Midbrain (tissue), 1 donor: ENCODE results near the gene WWC1.
A peak's percentile ranks its signal among the peaks of the same experiment; 100 is the strongest.

Source experiments
- DNase-seq: peaks from one replicate; lab custom pipeline; 2025; lab: John Stamatoyannopoulos, UW

WWC1 gene

GRCh38 chr5:168362097-168362885, 70.8 kb downstream of the WWC1 start:
- no peak for DNase-seq

GRCh38 chr5:168364151-168364661, 72.8 kb downstream of the WWC1 start:
- DNase-seq = no peak

DNA sequence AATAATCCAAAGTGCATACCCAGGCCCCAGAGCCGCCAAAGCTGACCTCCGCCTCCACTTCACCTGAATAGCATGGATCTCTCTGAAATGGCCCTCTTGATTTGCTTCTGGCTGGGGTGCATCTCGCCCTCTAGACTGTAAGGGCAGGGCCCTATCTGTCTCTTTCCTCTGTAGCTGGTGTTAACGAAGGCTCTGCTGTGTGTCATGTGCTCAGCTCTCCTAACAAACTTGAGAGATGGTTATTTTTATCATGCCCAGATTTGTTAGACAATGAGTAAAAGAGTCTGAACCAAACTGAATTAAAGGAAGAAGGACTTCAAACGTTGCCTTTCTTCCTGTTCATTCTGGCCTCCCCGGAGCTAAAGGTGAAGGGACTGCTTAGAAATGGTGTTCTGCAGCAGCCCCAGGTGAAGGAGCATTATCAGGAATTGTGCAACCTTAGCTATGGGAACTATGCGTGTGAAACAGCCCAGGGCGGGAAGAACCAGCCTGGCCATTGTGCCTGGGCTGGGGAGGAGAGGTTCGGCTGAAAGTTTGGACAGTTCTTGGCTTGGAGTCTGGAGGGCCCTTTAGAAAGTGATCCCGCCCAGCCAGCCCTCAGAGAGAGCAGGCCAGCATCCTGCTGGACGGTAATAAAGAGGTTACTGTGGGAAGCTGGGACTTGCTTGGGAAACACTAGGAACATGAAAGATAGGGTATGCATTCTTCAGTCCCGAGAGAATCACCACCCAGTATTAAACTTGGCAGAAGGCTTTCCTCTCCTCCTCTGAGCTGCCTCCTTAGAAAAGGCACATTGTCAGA, 73.5 kb downstream of the WWC1 start:
- peak; percentile 18 for DNase-seq

- peak; percentile 12 for DNase-seq
These were observed 74.2 kb downstream of the WWC1 start for GRCh38 chr5:168365581-168366081.

DNA sequence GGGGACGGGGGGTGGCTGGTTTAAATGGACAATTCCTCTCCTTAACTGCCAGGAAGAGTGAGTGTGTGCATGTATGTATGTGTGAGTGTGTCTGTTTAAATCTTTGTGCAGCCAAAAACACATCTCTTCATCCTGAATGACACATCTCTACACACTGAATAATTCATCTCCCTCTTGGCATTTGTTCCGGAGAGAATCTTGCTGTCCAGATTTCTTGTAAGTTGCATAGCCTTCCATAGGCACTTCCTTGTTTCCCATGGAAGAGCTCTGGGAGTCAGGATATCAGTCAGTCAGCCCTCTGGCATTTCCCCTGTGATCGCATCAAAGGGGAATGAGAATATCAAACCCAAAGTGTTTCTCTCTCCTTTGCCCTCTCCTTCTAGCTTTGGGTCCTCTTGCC, 74.7 kb downstream of the WWC1 start:
- DNase-seq = no peak

DNA sequence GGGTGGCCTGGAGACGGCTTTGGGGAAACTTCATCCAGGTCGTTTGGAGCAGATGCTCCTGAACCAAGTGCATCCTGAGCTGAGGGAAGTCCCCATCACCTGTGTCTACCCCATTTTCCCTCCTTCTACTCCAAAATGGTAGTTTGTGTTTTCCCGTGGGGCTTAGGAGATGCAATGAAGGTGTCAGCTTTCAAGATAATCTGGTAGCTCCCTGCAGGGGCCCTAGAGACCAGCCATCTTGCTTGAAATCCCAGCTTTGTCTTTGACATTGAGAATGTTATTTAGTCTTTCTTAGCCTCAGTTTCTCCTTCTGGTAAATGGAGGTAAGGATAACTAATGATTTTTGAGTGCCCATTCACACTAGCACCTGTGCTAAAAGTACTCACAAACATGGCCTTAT, 77.4 kb downstream of the WWC1 start:
- DNase-seq = no peak

DNA sequence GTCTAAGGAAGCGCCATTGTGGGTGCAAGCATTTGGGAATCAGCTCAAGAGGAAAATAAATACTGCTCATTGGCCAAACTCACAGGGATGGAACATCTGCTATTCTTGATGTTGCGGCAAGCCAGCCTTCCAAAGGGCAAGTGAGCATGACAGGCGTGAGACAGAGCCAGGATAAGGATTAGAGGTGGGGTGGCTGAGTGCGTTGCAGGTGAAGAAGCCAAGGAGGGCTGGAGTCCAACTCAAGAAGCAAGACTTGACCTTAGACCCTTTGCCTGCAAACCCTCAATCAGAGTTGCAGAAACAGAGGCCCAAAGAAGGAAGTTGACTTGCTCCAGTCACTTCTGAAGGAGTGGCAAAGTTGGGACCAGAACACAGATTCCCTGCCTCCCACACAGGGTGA, 79.4 kb downstream of the WWC1 start:
- DNase-seq = no peak

GRCh38 chr5:168372356-168372946, 81.0 kb downstream of the WWC1 start:
- no peak for DNase-seq

DNA sequence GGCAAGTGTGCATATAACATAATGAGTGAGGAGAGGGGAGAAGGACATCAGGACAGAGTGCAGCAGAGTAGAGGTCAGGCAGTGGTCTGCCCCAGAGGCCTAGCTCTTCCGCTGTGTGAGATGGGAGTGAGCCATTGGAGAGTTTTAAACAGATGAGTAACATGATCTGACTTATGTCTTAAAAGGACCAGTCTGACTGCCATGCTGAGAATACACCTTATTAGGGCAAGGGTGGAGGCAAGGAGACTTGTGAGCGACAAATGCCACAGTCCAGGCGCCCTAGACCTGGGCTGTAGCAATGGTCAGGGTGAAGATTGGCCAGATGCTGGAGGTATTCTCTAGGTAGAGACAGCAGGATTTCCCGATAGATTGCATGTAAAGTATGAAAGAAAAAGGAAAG, 83.1 kb downstream of the WWC1 start:
- DNase-seq = no peak

DNA sequence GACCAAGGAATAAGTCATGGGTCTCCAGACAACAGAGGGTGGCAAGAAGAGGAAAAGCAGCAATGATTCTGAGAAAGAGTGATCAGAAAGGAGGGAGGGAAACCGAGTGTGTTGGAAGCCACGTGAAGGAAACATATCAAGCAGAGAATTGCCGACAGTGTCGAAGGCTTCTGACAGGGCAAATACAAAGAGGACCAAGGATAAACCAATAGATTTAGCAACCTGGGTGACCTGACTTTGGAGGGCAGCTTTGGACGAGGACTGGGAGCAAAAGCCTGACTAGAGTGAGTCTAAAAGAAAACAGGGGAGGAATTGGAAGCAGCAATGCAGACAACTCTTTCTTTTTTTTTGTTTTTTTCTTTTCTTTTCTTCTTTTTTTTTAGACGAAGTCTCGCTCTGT, 83.8 kb downstream of the WWC1 start:
- no peak for DNase-seq

- DNase-seq = no peak
These were observed 86.1 kb downstream of the WWC1 start for GRCh38 chr5:168377525-168377924.

DNA sequence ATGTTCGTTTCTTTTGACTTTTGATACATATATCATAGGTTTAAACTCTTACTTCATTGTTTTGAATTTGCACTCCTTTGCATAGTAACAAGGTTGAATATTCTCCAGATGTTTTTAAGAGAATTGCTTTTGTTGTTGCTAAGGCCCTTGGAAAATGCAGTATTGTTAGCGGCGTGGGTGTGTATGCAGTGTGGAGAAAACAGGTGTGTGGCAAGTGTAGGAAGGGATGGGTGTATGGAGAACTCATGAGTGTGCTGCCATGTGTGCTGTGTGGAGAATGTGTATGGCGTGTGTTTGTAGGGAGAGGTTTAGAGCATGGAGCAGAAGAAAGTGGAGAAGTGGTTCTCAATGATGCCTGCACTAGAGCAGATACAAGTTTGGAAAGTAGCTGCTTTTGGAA, 87.3 kb downstream of the WWC1 start:
- DNase-seq = no peak

DNA sequence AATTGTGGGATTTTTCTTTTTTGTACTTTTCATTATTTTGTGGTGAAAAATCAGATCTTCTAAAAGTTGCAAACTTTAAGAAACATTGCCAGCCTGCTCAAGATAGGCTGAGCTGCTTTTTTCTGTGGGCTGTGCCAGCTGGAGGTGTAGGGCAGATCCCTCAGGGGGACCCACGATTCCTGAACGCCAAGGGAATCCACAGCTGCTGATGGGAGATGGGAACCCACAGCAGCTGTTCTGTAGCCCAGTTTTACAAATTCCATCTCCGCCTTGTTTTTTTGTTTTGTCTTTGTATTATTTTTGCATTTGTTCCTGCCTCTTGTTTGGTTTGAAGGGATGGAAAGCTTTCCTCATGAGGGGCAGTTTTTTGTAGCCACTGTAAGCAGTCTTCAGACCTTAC, 91.0 kb downstream of the WWC1 start:
- DNase-seq = no peak

GRCh38 chr5:168390491-168390890, 99.0 kb downstream of the WWC1 start:
- no peak for DNase-seq

DNA sequence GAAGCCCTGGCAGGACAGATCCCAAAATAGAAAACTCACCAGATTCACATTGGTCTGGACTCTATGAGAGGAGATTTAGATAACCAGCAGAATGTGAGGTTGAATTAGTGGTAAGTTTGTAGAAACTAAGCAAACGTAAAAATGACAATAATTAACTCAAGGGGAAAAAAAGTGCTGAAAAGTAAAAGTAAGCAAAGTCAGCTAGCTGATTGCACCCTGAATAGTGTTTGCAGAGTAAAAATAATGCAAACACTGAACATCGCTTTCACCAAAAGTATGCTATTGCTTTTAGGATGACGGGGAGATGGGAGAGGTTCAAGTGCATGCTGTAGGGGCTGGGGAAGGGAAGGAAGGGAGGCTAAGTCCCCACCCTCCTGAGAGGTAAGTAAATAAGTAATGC, 102.3 kb downstream of the WWC1 start:
- DNase-seq = no peak

- DNase-seq = no peak
These were observed 109.2 kb downstream of the WWC1 start for GRCh38 chr5:168400429-168401220.

GRCh38 chr5:168401226-168401625, 109.8 kb downstream of the WWC1 start:
- DNase-seq = no peak

DNA sequence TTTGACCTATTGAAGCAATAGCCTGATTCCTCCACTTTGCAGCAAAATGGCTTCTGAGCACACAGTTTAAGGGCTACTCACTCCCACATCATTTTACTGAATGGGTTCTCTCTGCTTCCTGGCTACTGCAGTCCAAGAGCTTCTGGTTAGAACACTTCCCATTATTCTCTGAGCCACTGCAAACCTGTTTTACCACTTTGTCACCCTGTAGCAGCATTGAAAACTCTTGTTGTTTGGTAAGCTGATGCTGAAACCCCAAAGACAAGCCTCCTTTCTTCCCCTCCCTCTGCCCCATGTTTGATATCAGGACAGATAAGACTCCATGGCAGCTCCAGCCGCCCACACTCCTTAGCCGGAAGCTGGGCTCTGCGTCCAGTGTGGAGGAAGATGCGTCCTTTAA, 110.4 kb downstream of the WWC1 start:
- no peak for DNase-seq

DNA sequence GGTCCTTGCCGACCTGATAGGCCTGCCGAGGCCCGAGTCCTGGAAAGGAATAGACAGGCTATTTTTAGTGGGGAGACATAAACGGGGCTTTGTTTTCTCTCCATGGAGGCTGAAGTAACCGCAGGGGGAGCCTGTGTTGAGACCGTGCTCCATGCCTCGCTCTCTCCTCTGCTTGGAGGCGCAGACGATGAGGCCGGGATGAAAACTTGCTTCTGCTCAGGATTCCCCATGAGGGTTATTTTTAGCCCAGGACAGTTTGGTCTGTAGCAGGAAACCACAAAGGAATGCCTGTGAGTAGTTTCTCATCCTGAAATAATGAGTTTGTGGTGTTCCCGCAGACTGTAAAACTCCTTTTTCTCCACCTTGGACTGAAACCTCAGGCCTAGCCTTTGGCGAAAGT, 112.9 kb downstream of the WWC1 start:
- peak; percentile 61 for DNase-seq

DNA sequence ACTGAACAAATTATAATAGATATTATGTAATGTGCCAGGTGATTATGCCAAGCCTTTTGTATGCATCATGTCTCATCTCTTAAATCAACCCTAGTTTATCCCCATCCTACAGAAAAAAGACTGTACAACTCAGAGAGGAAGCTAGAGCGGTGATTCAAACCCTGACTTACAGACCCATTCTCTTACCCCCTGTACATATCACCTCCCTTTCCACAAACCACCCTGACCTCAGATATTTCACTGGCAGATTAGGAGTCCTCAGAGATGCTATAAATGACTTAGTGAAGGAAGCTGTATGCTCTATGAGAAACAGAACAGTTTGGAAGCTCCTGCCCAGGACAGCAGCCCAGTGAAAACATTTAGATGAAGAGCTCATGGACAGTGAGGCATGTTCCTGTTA, 115.8 kb downstream of the WWC1 start:
- DNase-seq = no peak

- no peak for DNase-seq
These were observed 117.3 kb downstream of the WWC1 start for GRCh38 chr5:168408561-168409305.
